Dermis blood vessel endothelial cell (primary cell): ENCODE results near the gene ACOXL. TPM values are rescaled to one million over a fixed set of nuclear protein-coding genes. Genes with fewer than 3 reads are reported as not detected.
"Not testable (repeated sequence)": the region's sequence is repeated elsewhere in the genome, so short reads cannot be mapped to it uniquely, and the experiment has no call there.

Experiments used
- DNase-seq: peaks from one replicate; pipeline ENCODE4 v3.0.0; 2010
- total RNA-seq: library from RNA; depleted of rRNA; stranded (reverse); fragments of >200 nt; gene quantifications from 2 replicates; pipeline ENCODE4 v1.2.3, GENCODE V29; 2014

ACOXL gene
- total RNA-seq, 1 donor from 2014 or later: not detected

DNA sequence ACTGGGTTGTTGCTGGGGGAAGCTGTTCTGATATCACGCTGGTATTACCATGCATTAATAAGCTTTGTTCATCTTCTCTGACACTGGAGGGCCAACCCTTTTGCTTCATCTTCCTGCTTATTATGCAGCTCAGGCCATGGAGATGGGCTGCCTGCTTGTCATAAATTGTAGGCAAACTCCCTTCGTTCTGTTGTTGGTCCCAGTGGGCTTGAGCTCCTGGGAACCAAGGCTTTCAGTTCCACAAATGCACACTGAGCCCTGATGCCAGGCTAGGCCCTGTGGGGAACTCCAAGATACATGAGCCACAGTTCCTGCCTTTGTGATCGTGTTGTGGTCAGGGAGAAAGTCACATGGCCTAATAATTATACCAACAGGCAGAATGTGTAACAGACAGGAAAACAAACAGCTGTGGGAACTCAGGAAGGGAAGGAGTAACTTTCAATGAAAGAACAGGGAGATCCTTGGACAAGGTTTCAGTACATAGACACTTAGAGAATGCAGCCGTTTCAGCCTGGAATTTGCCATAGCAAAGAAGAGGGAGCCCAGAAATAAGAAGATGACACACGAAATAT, 339.3 kb downstream of the ACOXL start:
- peak; percentile 97 for DNase-seq

DNA sequence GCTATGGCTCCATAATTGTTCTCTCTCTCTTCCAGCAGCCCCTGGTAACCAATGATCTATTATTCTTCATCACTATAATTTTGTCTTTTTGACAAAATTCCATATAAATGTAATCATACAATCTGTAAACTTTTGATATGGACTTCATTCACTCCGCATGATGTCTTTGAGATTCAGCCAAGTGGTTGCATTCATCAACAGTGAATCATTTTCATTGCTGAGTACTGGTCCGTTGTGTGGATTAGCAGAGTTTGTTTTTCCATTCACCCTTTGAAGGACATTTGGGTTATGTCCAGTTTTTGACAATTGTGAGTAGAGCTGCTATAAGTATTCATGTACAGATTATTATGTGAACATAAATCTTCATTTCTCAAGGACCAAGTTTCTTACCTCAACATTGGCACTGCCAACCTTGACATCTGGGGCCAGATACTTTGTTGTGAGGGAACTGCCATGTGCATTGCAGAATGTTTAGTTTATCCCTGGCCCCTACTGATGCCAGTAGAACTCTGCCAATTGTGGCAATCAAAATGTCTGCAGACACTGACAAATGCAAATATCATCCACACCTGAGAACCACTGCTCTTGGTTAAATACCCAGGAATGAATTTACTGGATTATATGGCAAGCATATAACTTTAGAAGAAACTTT, 340.0 kb downstream of the ACOXL start:
- DNase-seq: peak; percentile 95

DNA sequence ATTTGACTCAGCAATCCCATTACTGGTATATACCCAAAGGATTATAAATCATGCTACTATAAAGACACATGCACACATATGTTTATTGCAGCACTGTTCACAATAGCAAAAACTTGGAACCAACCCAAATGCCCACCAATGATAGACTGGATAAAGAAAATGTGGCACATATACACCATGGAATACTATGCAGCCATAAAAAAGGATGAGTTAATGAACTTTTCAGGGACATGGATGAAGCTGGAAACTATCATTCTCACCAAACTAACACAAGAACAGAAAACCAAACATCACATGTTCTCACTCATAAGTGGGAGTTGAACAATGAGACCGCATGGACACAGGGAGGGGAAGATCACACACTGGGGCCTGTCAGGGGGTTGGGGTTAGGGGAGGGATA, 350.3 kb downstream of the ACOXL start:
- not testable (repeated sequence) for DNase-seq

DNA sequence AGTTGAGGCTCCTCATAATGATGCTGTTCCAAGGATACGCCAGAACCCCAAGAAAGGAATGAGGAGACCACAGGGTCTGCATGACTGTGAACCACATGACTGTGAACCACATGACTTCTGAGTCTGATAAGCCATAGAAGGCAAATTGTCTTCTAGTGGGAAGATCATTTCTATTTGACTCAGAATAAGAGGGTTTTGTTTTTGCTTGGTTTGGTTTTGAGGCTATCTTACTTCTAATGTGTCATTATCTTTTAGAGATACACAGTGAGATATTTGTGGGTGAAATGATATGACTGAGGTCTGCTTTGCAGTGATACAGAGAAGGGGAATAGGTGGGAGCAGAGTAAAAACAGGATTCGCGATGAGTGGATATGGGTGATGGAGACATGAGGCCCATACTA, 359.4 kb downstream of the ACOXL start:
- DNase-seq: no peak

DNA sequence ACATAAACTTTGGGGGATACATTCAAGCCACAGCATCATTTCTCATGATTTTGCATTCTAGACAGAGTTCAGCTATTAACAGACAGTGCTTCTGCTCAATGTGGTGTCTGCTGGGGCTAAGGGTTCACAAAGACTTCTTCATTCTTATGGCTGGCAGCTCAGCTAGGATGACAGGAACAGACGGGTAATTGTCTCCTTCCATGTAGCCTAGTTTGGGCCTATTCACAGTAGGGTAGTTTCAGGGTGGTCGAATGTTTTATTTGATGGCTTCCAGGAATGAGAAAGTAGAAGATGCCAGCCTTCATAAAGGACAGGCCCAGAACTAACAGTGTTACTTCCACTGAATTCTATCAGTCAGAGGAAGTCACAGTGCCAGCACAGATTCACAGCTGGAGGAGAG, 362.3 kb downstream of the ACOXL start:
- DNase-seq: no peak

DNA sequence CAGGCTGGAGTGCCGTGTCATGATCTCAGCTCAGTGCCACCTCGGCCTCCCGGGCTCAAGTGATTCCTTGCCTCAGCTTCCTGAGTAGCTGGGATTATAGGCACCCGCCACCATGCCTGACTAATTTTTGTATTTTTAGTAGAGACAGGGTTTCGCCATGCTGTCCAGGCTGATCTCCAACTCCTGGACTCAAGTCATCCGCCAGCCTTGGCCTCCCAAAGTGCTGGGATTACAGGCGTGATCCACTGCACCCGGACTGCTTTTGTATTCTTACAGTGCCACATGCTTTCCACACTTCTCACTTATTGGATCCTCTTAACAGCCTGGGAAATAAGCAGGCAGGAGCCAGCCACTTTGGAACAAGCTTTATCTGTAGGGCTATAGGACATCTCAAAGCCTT, 363.1 kb downstream of the ACOXL start:
- DNase-seq: no peak

DNA sequence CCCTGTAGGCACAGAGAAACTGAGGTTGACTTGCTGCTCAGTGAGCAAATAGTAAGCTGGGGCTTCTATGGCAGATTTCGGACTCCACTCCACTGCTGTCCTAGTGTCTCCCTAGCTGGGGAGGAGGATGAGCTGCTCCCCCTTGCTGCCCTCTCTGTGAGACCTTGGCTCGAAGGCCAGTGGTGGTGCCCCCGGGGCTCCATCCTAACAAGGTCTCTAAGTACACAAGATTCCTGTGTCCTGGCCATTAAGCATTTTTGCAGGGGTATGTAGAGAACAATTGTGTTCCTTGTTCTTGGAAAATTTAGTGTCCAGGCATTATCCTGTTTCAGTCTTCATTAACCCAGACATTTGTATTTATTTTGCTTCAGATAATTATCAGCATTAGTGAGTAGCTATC, 367.0 kb downstream of the ACOXL start:
- DNase-seq: no peak

DNA sequence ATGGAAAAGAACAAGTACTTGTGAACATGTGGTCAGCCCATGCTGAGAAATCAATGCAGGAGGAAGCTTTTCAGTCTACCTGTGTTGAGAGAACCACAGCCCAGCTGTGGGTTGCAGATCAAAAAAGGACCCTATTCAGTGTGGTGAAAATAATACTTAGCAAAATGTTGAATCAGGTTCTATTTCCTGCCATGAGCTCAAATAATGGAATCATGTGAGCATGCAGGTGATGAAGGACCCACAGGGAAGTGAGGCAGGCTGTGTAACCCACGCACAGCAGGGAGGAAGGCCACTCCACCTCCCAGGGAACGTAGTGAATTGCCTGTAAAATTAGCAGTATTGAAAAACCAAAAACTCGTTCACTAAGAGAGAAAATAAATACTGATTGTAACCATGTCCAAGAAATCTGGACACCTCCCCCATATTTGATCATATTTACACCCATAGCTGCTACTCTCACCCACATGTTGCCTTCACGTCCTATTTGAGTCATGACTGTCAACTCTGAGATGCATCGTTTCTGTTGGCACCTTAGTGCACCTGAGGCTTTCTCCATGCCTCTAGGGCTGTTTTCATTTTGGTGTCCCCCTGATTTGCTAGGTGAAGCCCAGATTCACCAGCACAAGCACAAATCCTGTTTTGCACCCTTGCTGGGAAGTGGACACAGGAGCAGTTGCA, 367.9 kb downstream of the ACOXL start:
- DNase-seq: no peak

DNA sequence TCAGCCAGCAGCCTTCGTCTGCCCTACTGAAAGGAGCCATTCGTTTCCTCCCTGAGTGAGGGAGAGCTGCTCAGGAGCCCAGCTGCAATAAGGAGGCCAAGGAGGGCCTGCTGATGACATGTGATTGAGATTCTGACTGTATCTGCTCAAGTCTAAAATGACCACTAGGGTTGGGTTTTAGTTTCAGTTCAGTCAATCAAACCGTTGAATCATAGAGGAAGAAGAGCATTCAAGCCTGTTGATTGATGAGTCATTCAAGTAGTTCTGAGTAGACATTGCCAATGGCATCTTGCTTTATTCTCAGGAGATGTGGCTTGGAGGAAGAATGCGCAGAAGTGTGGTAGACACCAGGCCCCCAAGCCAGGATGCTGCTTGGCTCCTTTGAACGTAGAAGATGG, 368.4 kb downstream of the ACOXL start:
- DNase-seq: peak; percentile 9

DNA sequence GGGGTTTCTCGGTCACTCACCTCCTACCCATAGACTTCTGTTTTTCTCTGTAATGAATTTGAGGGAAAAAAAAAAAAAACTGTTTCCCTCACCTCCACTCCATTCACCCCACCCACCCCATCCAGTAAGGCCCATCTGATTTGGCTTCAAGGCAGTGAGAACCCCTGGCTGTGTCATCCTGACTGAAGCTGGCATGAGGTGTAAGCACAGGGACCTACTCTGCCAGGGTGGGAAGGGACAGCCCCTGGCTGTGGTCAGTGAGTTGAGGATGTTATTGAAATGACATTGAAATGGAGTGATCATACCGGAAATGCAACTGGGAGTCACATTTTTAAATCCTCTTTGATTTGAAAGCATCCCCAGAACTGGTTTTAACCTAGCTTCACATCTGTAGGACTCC, 369.2 kb downstream of the ACOXL start:
- DNase-seq: no peak

DNA sequence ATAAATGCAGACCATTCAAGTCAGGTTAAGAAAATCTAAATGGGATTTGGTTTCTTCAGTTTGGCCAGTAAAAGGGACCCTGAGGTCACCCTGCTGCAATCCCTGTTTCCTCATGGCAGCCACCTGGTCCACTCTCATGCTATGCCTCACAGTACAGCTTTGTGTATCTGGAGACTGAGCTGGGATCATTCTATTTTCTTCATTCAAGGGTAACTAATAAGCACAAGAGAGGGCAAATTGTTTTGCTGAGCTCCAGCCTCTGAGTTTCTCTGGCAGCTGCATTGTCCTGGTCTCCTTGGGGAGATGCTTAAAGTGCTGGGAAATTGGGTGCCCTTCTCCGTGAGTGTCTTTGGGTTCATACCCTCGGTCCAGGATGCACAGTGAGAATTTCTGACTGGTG, 369.8 kb downstream of the ACOXL start:
- DNase-seq: no peak

DNA sequence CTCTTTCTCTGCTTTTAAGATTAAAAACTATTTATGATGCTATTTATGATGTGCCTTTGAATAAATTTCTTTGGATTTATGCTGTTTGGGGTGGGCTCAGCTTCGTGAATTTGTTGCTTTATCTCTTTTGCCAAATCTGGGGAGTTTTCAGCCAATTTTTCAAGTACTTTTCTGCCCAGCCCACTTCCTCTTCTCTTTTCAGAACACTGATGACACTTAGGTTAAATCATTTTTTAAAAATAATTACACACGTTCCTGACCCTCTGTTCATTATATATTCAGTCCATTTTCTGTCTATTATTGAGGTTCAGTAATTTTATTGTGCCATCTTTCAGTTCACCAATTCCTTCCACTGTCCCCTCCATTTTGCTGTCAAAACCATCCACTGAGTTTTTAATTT, 373.6 kb downstream of the ACOXL start:
- no peak for DNase-seq

DNA sequence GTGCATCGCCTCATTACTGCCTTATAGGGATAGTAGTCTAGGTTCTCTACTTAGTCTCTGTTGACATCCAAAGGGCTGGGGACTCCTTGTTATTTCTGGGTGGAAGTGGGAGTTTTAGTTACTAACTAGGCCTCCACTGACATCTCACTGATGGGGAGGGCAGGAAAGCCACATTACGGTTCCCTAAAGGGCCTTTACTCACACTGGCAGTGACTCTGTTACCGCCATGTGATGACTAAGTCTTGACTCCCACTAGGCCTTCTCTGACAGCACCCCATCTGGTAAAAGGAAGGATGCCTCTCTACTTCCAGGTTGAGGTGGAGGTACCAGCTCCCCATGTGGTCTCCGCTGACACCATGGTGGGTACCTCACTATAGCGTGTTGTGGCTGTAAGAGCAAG, 374.3 kb downstream of the ACOXL start:
- DNase-seq: no peak

DNA sequence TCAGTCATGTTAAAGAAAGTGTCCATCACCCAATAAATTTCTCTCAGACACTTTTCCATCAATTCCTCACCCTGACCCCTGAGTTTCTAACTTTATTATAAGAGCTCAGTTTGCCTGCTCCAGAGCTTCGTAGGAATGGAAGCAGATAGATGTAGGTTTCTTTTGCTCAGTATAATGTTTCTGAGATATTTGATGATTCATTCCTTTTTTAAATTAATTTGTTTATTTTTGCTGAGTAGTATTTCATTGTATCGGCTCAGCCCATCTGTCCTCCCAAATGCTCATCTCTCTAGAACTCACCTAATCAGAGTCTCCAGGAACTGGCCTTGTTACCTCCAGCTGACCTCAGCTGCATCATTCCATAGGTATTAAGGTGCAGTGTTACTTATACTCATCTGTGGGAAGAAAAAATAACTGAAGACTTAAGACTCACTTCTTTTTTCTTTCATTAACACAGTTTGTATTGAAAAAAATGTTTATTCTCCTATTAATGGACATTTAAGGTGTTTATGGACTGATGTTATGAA, 376.4 kb downstream of the ACOXL start:
- DNase-seq: no peak

DNA sequence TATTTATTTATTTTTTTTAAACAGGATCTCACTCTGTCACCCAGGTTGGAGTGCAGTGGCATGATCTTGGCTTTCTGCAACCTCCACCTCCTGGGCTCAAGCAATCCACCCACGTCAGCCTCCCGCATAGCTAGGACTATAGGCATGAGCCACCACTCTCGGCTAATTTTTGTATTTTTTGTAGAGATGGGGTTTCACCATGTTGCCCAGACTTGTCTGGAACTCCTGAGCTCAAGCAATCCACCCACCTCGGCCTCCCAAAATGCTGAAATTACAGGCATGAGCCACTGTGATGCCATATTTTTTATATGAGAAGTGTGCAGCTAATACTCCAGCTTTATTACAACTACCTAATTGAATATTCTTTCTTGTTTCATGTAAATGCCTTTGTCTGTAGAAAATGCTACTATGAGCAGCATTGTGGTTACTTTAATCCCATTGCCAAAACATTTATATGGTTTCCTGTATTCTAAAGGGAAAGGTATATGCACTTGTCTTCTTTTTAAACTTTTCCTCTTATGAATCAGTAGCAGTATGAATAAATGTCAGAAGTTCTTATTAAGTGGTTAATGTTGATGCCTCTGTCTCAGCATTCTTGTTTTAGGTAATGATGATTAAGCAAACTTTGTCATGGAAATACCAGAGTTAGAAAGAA, 378.9 kb downstream of the ACOXL start:
- no peak for DNase-seq

DNA sequence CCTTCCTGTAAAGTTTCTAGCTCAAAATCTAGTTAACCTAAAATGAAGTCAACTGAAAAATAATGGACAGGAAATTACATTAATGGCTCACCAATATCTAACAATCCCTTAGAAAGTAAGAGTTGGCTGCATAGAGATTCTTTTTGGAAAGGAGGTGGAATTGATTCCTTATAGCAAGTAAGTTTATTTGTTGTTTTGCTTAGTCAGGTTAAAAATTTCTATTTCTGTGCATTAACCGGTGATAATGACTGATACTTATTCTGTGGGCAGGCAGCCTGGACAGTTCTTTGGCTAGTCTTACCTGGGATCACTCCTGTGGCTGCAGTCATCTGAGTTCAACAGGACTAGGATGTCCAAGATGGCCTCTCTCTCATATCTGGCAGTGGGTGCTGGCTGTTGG, 381.5 kb downstream of the ACOXL start:
- DNase-seq: no peak

DNA sequence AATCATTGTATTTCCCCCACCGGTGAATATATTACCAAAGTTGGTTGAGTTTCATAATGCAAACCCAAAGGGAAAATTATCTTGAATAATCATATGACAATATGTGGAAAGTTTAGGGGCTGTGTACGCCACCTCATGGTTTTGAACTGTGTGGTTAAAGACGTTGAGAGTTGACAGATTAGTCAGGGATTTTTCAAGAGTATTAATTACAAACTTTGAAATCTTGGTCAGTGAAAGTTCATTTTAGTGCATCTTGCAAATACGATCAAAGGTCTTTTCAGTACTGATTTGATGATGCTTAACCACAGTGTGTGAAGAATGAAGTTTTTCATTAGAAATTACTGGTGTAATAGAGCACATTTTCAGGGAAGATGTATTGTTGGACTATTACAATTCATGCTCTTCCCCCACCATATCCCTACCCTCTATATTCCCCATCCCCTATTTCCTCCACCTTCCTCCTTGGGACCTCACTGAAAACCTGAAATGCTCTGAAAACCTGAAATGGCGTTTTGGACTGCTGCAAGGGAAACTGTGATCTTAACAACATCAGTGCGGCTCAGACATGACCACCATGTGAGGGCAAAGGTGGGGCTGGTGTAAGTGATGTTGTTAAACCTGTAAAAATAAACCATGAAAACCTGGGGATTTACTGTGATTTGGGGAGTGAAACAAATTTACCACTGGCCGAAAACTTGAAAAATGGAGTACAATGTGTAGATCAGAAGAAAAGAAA, 383.8 kb downstream of the ACOXL start:
- DNase-seq: no peak

DNA sequence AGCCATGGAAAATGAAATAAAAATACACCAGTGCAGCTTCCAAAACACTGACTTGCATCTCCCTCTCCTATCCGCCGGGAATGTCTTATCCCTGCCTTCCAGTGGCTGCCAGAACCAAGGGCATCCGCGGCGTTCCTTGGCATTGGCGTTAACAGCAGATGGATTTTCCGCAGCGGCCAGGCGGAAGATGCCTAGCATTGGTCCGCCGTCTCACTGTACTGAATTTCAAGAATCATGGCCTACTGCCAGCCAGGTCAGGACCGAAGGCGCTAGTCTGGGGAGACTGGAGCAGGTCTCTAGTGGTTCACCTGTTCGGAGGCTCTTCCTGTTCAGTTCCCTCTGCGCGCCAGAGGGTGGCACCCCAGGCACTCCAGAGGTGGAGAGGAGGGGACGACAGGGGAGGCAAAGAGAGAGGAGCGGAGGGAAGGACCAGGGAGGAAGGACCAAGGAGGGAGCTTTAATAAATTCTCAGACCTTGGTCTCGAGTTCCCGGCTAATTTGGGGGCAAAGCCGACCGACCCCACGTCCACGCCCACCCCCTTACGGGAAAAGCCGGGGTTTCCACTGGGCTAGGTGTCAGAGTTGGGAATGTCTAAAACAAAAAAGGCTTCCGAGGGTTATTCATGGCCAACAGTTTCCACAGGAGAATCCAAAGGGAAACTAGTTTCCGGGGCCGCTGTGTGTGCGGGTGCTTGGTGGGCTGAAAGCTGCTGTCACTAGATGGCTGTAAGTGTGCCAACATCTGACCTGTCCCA, 384.6 kb downstream of the ACOXL start:
- DNase-seq: peak; percentile 79

DNA sequence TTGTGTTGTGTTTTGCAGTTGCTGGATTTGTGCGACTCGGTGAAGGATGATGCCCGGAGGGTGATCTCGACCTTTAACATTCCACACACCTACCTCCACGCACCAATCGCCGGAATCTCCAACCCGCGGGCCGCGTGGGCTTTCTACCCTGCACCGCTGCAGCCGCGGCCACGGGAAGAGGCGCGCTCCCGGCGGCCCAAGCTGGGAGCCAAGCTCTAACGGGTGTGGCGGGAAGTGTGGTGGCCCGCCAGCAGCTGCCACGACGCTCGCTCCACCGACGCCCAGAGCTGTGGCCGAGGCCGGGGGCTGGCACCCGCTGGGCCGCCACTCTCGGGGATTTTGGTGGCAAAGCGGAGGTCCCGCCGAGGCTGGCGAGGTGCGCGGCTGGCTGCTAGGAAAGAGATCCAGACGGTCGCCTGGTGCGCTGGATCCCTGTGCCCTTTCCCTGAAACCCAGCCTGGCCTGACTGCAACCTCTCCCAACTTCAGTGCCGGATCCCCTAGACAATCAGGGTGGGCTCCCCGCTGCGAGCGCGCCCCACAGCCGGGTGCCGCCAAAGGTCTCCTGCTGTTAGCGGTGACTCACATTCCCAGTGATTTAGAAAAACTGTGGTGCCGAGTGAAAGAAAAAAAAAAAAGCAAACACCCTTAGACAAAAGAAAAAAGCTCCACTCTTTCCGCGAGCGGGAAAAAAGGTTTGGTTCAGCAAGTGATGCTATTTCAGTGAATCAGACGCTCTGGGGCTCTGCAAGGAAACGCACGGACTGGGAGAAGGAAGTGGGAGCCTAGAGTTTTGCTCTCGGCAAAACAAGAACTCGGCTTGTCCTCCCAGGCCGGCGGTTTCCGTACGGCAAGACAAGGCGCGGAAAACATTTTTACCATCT, 385.5 kb downstream of the ACOXL start:
- DNase-seq: peak; percentile 53

DNA sequence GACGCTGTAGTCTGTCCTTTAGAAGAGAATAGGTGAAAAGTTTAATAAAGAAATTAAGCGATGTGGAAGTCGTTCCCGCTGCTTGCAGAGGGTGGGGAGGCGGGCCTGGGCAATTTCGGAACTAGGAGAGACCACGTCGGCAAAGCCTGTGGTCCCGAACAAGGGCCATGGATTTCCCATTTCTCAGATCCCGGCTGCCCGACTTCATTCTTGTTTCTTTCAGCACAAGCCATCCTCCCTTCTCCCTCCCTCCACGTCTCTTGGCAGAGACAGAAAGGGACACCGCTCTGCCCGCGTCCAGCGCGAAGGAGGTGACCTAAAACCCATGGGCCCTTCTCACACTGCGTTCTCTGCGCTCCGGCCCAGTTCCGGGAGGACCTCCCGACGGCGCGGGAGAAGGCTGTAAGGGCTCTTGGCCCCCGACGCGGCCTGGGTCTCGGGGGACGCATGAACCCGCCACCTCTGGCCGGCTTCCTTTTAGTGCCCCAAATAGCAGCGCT, 386.2 kb downstream of the ACOXL start:
- DNase-seq: no peak
